Measurements from ENCODE around the gene STK38L.

STK38L gene

DNA sequence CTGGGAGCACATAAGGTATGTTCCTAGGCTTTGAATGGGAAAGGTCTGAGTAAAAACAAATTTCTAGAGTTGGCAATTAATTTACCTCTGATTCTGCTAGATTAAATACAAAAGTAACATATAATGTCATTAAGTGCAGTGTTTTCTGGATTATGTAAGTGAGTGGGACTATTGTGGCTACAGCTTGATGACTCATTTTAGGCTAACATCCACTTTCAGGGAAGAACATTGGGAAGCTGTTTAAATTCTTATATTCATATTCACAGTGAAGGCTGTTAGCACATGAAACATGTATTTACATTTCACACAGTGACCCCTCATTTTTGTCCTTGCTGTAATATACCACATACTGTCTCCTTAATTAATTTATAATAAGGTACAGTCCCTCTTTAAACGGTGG, 75.3 kb downstream of the STK38L start:
- DNase-seq (ENCODE audit: low read depth in 2 of 2), result no peak

DNA sequence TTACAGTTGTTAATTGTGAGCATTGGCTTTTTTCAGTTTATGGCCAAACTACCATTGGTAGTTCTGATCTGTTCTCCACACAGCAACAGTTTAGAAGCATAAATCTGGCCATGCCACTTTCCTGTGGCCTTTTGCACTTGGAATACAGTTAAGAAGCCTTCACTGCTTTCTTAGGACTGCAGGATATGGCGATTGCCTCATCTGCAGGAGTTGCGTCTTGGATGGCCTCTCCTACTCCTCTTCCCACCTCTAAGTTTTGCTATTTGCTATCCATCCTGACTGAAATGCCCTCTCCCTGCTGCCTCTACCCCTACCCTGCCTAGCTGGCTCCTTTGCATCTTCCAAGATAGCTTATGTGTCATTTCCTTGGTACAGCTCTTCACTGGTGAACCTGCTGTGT, 75.8 kb downstream of the STK38L start:
- DNase-seq (ENCODE audit: low read depth in 2 of 2), result no peak

DNA sequence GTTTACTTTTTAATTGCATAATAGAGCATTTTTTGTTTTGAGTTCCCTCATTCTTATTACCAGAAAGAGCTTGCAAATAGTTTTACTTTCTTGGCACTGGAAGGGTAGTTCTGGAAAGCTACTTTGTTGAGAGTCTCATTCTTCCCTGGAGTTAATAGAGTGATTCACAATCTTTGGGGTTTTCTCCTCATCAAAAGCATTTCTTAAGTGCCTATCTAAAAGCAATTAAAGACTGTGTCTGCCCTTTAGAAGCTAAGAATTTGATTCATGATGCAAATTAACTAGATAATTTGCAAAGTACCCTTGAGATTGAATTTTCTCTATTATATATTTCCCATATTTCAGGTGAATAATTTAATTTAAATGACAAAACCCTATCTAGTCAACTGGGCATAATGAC, 80.4 kb downstream of the STK38L start:
- DNase-seq (ENCODE audit: low read depth in 2 of 2), result no peak

DNA sequence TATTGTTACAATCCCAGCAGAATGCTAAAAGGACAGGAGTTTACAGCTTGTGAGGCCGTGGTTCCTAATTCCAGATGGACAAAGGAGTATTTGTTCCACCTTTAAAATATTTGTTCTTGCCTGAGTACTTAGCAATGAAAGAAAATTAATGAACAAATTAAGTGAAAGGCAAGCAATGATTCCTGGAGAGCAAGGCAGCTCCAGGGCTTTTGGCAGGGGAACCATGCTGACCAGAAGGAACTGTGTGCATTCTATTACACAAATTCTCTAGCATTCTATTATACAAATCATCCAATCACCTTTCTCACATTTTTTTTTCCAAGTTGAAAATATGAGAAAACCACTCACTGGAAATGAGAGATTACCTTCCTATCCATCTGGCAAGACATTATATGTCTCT, 86.8 kb downstream of the STK38L start:
- DNase-seq (ENCODE audit: low read depth in 2 of 2), result no peak

DNA sequence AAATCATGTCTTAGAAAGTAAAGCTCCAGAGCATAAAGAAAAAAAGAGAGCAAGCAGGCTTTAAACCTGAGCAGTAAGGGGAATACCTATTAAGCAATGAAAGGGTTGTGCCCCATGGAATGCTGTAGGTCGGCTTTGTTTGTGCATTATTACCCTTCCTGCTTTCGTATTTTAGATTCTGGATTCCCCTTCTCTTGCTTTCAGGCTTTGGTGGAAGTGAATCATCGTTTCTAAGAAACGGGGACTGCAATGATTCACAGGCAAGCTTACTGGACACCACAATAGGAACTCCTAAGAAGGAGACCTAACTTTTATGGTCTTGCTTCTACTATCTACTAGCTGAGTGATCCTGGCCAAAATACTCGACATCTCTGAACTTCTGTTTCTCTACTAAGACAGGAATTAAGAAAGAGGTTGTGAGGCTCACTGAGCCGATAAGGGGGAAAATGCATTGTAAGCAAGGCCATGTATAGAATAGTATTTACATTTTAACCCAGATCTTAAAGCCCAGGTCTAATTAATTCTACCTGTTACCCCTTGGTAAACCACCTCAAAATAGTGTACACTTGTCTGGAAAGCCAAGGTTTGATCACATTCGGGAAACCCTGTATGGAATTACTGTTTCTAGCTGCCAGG, 87.3 kb downstream of the STK38L start:
- DNase-seq (ENCODE audit: low read depth in 2 of 2), result no peak

DNA sequence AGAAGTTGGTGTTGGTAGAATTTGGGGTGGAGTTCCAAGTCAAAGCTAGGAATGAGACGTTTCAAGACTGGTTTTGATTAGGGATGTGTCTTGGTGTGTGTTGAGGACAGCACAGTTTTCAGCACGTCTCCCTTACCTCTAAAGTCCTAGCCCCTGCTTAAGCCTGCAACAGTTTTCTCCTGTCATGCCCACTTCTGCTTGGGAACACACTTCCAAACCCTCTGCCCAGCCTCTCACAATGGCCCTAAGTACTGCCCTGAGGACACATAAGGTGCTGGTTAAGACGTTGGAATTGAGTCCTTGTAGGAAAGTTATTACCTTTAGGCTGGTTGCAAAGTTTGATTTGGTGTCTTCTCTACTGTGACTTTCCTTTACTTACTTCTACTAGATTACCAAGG, 87.8 kb downstream of the STK38L start:
- DNase-seq (ENCODE audit: low read depth in 2 of 2), result no peak

DNA sequence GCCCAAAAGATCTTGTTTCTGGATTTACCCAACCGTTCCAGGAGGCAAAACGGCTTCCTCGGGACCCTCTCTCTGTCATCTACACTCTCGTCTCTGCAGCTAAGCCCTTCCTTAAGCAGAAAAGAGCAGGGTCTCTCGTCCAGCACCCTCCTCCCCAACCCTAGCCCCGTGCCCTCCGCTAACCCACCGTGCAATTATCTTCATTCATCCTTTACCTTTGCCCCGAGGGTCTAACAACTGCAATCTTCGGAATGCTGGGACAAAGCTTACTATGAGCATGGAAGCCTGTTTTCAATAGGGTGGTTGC, 88.3 kb downstream of the STK38L start:
- DNase-seq (ENCODE audit: low read depth in 2 of 2), result no peak

DNA sequence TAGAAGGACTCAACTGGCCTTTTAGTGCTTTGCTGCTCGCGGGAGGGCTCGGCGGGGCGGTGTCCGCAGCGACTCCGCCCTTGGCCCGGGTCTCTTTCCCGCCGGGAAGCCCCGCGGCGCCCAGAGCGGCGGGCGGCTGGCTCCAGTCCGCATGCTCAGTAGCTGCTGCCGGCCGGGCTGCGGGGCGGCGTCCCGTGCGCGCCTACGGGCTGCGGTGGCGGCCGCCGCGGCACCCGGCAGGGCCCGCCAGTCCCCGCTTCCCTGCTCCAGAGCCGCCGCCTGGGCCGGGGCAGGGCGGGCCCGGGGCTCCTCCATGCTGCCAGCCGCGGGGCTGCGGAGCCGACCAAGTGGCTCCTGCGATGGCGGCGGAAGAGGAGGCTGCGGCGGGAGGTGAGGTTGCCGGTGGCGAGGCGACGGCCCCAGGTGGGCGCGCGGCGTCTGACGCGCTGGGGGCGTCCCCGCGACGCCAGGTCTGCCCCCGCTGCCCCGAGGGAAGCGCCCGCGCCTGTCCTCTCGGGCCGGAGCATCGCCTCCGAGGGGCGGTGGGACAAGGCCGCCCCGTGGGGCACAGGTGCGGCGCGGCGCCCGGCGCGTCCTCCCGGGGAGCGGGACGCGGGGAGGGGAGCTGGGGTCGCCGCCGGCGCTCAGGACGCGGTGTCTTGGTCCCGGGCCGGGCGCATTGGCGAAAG, 88.8 kb downstream of the STK38L start, which contains the start of gene BMAL2:
Gene BMAL2 (plus strand): TSS at position 123 of the 689 bp plus-strand sequence. CDS start 237 bp downstream, at position 360.
- no peak for DNase-seq (ENCODE audit: low read depth in 2 of 2)

DNA sequence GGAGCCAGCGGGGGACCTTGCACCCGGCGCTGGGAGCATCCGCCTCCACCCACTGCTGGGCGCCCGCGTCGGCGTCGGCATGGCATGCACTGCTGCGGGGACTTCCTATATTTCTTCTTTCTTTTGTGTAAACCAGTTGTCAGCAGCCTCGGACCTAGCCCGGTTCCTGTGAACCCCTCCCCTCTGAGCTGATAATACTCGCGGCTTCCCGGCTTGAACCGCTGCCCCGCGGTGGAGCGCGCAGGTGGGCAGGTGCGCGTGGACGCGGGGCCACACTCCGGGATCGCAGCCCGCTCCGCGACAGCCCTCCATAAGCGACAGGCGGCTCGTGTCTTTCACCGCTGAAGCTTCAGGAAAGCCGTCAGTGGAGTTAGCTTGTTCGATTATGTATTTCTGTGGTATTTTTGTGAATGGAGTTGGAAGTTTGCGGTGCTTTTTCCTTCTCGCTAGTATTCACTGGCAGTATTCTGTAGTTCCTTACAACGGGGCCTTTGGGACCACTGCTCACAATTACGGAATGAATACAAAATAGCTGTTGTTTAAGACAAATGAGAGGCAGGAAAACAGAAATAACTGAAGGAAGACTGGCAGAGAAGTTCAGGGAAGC, 89.4 kb downstream of the STK38L start:
- peak in 1 of 2 donors; percentile 15 for DNase-seq (ENCODE audit: low read depth in 2 of 2)

DNA sequence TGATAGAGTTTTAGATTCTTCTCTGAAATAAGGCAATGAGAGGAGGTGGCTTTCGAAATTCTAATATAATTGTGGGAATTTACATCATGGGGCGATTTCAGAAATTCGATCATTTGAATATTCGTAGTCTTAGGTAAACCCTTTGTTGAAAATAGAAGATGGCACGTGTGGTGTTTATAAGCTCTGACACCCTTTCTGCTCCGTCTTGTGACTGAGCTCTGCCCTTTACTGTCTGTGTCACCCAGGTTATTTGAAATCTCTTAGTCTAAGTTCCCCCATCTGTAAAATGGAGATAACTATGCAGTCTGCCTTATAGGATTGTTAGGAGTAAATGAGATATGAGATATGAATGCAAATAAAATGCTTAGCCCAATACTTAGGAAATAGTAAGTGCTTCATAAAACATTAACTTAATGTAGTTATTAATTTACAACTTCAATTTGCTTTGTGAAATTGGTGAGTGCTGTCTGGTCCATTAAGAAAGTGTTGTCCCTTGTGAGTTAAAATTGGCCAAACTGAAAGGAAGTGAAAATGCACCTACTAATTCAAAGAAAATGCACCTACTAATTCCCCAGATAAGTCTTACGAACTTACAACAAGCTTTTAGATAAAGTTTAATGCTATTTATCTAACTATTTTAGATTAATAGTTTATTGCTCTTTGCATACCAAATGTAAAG, 90.1 kb downstream of the STK38L start:
- DNase-seq (ENCODE audit: low read depth in 2 of 2), result no peak

DNA sequence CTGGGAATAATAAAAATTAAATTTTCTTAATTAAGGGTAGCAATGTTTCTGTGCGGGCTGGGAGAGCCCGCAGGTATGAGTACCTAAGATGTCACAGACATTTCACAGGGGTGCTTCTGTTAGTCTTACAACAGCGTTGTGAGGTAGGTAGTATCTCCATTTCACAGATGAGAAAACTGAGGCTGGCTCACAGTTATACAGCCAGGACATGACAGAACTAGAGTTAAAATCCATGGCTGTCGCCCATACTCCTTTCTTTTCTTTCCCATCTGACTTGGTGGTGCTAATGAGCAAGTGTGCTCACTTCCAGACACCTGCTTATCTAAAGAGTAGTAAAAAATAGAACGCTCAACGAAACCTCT, 90.6 kb downstream of the STK38L start:
- DNase-seq (ENCODE audit: low read depth in 2 of 2), result no peak

DNA sequence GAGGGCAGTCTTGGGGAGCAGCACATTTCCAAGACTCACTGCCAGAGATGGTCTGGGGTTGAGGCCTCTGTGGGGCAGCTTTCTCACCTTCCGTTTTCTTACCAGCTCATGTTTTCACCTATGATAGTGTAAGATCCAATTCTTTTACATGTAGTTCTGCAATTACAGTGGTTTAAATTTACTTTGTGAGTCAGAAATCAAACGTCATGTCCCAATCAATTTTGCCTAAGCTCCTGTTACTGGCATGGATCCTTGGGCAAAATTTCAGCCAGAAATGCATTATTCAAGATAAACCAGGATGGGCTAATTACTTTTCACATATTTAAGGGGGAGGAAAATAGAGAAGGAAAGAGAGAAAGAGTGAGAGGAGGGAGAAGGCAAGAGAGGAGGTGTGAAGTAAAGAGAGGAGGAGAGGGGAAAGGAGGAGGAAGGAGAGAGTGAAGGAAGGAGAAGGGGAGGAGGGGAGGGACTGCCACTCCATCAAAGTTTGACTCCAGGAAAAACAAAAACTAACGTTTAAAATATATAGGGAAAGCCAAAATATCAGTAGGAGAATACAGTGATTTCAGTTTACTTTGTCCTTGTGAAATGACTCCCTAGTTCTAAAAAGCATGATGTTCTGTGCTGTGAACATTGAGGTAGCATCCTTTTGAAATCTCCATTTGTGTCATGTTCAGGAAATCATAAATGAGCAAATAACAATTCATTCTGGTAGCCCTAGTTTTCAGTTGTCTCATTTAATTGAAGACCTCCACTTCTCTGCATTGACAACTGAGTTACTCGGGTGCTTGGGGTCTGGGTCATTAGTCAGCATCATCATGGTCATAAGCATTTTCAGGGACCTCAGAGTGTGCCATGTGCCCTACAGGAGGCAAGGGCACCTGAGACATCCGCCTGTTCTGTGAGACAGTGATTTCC, 91.5 kb downstream of the STK38L start:
- DNase-seq (ENCODE audit: low read depth in 2 of 2), result no peak

DNA sequence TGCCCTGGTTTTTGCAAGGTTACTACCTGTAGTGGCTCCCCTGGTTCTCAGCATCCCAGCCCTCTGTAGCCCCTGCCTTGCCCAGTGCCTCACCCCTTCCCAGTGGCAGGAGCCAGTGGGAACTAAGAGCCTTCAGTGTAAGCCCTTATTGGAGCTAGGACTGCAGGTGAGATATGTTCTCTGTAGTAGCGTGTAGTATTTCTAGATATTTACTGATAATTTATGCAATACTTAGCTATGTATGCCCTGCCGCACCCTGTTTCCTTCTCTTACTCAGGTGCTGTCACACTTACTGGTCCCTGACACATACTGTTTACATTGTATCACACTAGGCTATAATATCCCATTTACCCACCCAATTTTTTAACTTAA, 92.2 kb downstream of the STK38L start:
- DNase-seq (ENCODE audit: low read depth in 2 of 2), result no peak

DNA sequence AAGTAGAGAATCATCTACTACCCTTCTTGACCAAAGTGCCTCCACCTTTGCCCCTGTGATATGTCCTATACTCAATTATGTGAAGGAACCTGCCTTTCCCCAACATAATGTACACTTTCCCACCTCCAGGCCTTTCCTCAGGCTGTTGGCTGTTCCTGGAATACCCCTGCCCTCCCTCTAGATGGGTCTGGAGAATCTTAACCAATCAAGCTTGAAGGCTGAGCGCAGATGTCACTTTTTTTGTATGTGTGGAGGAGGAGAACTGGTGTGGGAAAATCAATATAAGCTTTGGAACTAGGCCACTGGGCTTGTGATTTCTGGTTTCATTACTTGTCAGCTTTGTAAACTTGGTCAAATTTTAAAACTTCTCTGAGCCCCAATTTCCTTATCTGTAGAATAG, 93.3 kb downstream of the STK38L start:
- DNase-seq (ENCODE audit: low read depth in 2 of 2), result no peak

DNA sequence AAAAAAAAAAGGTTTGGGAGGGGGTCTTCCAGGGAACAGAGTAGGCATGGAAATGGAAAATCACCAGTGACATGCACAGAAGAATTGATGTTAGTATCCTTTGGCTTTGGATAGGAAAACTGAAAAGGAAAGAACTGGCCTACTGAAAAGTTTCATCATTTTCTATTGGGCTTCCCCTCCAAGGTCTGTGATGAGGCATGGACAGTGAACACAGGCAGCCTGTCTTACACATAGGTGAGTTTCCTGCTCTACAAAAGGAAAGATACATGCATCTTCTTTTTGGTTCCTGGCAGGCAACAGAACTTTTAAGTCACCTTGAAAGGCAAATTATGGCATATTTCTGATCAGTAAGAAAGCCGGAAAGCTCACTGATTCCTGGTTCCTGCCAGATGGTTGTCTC, 94.4 kb downstream of the STK38L start:
- DNase-seq (ENCODE audit: low read depth in 2 of 2), result no peak

DNA sequence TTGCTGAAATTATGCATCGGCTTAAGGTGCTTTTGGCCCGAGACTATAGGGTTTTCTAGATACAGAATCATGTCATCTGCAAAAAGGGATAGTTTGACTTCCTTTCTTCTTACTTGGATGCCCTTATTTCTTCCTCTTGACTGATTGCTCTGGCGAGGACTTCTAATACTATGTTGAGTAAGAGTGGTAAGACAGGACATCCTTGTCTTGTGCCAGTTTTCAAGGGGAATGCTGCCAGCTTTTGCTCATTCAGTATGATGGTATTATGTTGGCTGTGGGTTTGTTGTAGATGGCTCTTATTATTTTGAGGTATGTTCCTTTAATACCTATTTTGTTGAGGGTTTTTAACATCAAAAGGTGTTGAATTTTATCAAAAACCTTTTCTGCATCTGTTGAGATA, 96.9 kb downstream of the STK38L start:
- no peak for DNase-seq (ENCODE audit: low read depth in 2 of 2)

DNA sequence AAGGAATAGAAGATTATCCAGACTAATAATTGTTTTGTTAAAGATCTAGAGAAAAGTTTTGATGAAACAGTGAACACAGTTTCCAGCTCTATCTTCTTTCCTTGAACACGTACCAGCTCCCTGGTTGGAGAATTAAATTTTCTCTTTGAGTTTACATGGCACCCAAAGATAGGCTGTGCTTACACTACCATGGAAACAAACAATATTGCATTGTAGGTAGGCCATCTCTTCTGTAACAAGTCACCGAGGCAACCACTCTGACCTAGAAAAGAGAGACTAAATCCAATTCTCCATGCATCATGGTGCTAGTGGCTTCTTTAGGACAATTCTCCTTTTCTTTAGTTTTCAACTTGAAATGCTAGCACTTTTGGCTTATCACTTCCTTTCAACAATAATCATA, 98.5 kb downstream of the STK38L start:
- DNase-seq (ENCODE audit: low read depth in 2 of 2), result no peak

DNA sequence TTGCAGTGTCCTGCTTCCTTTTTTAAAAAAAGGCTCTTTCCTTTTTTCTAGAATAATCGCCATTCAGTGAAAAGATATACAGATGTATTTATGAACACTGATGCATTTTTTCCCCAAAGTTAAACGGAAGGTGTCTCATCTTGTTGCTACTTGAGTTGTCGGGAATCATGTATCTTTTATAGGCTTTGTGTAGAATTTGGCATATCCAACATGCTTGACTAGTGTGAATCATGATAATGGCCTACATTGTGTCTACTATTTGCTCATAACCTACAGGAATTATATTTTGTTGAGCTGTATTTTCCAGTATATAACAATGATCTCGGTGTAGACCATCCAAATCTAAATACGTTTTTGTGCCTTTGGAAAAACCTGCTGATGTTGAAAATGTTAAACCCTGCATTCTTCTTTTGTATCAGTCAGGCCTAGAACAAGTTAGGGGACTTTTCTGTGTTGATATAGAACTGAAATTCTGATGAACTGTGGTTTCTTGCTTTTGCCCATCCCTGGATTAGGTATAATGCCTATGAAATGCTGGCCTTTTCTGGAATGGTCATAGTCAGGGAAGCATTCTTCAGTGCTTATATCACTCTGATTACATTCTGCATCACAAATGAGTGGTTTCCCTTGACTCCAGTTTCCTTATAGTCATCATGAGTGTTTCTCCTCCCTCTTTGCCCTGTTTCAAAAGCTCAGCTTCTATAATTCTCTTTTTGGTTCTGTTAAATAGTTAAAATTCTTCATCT, 99.3 kb downstream of the STK38L start:
- DNase-seq (ENCODE audit: low read depth in 2 of 2), result no peak

DNA sequence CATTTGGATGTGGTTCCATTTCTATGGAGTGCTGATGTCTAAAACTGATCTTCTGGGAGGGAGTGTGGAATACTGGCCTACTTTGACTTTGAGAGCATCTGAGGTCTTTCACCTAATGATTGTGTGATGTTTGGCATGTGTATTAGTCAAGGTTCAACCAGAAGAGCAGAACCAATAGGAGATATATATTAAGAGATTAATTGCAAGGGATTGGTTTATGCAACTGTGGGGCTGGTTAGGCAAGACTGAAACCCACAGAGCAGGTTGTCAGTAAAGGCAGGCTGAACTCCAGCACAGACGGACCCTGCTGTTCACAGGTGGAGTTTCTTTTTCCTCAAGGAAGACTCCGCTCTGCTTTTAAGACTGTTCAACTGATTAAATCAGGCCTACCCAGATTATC, 100.2 kb downstream of the STK38L start:
- no peak for DNase-seq (ENCODE audit: low read depth in 2 of 2)

DNA sequence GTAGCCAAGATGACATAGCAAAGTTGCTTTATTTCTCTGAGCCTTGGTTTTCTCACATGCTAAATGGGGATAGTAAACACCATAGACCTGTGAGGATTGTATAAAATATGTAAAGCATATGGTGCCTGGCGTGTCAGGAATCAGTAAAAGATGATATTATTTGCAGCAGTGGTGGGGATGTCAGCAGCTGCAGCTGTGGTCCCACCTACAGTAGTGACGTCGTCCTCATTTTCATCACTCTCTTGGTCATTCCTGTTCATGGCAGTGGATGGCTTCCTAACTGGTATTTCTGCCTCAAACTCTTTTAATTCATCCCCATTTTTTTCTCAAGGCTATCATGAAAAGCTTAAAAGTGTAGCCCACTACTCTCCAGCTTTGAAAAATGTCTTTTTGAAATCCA, 100.7 kb downstream of the STK38L start:
- no peak for DNase-seq (ENCODE audit: low read depth in 2 of 2)

DNA sequence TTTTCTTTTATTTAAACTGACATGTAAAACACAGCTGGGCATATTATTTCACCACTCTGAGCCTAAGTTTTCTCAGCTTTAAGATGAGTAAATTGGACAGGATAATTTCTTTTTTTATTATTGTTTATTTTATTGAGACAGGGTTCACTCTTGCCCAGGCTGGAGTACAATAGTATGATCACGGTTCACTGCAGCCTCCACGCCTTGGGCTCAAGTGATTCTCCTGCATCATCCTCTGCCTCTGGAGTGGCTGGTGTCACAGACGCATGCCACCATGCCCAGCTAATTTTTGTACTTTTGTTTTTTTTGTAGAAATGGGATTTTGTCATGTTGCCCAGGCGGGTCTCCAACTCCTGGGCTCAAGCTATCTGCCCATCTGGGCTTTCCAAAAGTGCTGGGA, 101.3 kb downstream of the STK38L start:
- DNase-seq (ENCODE audit: low read depth in 2 of 2), result no peak

Measured in activated CD8-positive, alpha-beta memory T cell treated with anti-CD3 and anti-CD28 coated beads for 4 hours (primary cell).